Neural cell (in vitro differentiated cells): ENCODE results near the gene BRIP1.

Experiments
- CTCF ChIP-seq: fragments of 450-650 bp; IDR thresholded peaks from 2 replicates; pipeline ENCODE4 v1.5.1; 2014; ENCODE audit warnings: antibody characterized with exemption, mild to moderate bottlenecking, moderate library complexity; ENCODE audit not compliant: poor library complexity, severe bottlenecking
- EZH2 ChIP-seq: fragments of 200-600, 300-800 bp; shearing (Covaris generic), sonication (generic); IDR thresholded peaks from 2 replicates; pipeline ENCODE4 v1.6.1; 2014; ENCODE audit warnings: antibody characterized with exemption, low read length, borderline replicate concordance, mild to moderate bottlenecking; ENCODE audit not compliant: insufficient read depth, poor library complexity, severe bottlenecking
- POLR2AphosphoS5 ChIP-seq: IDR thresholded peaks from 2 replicates; pipeline ENCODE4 v1.6.1; 2012

GRCh38 chr17:61897548-61898180 lies 34.3 kb upstream of the BRIP1 start:
- TF ChIP-seq POLR2AphosphoS5 (no peak), CTCF (no peak), EZH2 (no peak)
